Activated naive CD4-positive, alpha-beta T cell treated with Interleukin-2 at 50 U/mL for 16 hours (primary cell): ENCODE data around the gene ANO2.
"Not testable (repeated sequence)": the region's sequence is repeated elsewhere in the genome, so short reads cannot be mapped to it uniquely, and the experiment has no call there.

Experiments
- DNase-seq: peaks from one replicate; pipeline ENCODE4 v3.0.0-alpha.2; 2020

ANO2 gene

DNA sequence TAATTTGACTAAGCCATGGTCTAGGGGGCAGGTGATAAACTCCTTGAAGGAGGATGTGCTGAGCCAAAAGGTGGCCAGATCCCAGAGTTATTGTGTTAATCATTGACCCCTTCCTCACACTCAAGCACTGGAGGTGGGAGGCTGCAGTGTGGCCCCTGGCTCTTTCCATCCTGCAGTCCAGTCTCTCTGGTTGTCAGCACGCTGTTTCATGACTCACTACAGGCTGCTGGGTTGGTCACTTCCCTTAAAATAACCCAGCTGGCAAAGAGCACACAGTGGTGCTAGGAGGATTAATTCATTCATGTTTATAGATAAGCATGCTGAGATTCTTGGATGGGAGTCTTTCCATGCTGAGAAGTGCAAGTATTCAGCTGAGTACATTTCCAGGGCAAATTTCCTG, 228.9 kb downstream of the ANO2 start:
- no peak for DNase-seq

GRCh38 chr12:5715021-5715420, 230.0 kb downstream of the ANO2 start:
- DNase-seq, result no peak

GRCh38 chr12:5713599-5714081, 231.4 kb downstream of the ANO2 start:
- DNase-seq, result no peak

GRCh38 chr12:5710260-5710878, 234.7 kb downstream of the ANO2 start:
- DNase-seq, result no peak

DNA sequence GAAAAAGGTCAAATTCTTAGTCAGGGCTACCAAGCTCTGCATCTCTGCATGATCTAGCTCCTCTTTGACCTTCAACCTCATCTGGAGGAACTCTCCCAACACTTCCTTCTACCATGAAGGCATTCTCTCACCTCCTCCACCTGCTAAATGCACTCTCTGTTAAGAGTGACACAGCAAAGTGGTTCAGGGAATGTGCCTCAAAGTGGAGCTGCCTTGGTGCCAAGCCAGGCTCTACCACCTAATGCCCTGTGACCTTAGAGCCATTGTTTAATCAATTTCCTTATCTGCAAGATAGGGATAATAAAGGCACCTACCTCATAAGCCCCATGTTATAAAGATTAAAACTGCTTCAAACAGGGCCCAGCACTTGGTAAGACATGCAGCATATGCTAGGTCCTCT, 236.7 kb downstream of the ANO2 start:
- no peak for DNase-seq

DNA sequence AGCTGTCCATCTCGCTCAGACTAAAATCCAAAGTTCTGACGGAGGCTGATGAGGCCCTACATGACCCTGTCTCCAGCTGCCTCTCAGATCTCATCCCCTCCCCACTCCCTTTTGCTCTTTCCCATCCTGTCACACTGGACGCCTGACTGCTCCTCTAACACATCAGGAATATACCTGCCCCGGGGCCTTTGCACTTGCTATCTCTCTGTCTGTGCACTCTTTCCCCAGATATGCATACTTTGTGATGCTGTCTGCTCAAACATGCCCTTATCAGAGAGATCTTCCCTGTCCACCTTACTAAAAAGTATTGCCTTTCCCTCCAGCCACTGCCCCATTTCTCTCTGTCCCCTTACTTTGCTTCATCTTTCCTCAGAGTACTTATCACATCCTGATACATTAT, 238.8 kb downstream of the ANO2 start:
- no peak for DNase-seq

DNA sequence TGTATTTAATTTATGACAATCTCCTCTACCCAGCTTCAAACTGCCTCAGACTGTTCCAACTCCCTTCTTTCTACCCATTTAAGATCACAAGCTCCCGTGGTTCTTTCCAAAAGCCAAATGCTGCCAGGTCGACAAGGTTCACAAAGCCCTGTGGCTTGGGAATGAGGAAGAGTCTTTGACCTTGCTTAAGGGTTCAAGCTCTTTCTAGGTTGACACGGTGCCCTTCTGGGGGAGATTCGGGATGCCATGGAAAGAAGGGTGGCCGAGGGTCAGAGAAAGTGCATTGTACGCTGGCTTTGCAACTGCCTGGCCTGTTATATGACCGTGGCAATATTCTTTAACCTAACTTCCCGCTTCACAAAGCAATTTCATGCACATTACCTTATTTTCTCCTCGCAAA, 239.3 kb downstream of the ANO2 start:
- no peak for DNase-seq

DNA sequence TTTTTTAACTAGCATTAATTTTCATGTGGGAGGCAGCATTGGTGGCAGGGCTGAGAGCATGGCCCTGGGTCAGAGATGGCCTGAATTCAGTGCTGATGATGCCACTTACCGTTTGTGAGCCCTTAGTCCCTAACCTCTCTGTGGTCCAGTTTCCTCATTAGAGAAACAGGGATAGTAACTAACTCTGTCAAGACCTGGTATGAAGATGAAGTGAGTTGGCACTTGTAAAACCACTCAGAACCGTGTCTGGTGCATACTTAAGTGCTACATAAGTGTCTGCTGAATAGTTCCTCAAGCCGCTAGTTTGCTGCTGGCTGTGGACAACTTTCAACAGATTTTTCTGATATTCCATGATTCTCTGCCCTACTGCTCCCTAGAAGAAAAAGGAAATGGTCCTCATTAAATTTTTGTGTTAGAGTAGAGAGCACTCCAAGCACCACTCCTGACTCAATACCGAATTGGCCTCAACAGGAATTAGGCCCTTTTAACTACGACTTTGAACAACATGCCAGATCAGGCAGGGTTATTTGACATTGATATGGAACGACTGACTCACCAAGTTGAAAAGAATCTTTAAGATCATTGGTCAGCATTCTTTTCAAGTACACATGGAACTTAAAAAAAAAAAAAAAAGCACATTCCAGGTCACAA, 250.2 kb downstream of the ANO2 start:
- no peak for DNase-seq

DNA sequence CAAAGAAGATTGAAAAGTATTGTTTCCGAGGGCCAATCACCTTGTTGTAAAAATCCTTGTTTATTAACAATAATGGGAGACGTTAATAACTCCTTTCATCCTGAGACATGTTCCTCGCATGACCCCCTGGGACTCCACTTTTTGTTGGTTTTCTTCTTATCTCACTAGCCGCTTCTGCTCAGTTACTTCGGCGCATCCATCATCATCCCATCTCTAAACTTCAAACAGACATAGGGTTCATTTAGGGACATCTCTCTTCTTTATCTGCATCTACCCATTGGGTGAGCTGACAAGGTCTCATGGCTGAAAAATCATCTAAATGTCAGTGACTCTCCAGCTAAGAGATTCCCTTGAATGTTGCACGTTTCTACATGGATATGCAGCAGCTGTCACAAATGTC, 252.2 kb downstream of the ANO2 start:
- no peak for DNase-seq

DNA sequence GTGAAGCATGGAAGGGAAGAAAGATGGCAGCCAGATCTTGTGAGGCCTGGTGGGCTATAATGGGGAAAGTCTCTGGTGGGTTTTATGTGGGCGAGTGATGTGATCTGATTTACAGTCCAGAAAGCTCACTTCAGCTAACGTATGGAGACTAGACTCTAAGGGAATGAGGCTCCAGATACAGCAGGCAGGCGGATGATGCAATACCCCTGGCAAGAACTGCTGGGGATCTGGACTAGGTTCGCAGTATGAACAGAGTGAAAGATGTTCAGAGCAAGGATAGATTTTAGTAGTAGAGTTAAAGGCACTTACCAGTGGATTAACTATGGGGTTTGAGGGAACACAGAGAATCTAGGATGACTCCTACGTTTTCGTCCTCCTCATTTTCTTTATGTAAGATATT, 253.1 kb downstream of the ANO2 start:
- no peak for DNase-seq

DNA sequence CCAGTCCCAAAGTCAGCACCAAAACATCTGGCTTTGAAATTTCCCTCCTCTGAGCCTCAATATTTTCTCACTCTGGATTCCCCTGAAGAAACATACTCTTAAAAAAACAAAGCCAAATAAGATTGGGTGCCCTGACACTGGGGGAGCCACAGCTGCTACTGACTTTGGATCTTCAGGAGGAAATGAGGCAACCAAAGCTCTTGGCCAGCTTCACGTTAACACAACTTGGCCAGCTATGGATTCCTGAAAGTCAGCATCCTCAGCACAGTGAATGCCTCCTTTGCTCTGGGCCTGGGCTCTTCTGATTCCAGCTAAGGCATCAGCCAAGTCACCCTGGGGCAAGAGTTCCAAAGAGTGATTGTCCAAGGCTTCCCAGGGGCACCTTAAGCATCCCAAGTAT, 254.8 kb downstream of the ANO2 start:
- DNase-seq, result no peak

- DNase-seq, result no peak
Measured at GRCh38 chr12:5689773-5690172, 255.3 kb downstream of the ANO2 start.

DNA sequence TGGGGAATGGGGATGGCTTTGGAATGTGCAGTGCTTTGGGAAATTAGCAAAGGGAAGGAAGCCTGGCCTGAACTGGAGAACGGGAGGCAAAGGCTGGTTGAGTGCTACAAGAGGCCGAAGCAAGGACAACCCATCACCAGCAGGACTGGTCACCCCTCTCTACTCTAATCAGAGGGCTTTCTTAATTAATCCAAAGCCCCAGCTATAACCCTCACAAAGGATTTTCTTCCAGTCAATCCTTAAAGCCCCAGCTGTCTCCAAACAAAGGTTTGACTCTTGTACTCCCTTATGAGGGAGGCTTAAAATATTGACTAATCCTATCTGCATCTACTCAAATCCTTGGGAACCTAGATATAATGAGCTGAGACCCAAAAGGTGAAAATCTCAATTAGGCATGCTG, 256.8 kb downstream of the ANO2 start:
- DNase-seq, result no peak

GRCh38 chr12:5685935-5686334, 259.1 kb downstream of the ANO2 start:
- DNase-seq, result no peak

GRCh38 chr12:5684989-5685388, 260.1 kb downstream of the ANO2 start:
- DNase-seq, result no peak

- DNase-seq, result no peak
Measured at GRCh38 chr12:5682581-5682980, 262.5 kb downstream of the ANO2 start.

DNA sequence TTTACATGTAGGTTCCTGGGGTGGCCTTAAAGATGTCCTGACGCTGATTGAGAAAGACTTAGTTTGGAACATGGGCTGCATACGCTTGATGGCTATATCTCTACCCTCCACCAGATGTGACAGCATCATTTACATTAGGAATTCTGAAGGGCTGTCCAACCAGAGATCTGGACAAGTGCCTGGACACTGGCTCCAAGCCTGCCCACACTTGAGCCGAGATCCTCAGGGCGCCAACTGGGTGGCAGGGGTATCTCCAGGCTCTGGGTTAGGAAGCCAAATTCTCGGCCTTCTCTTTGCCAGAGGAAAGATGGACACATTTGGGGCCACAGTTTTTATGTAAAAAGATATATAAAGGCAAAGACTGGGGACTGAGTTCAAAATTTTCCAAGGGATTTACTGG, 266.9 kb downstream of the ANO2 start:
- no peak for DNase-seq

- DNase-seq, result not testable (repeated sequence)
Measured at GRCh38 chr12:5669624-5670023, 275.4 kb downstream of the ANO2 start.

GRCh38 chr12:5665615-5666014, 279.4 kb downstream of the ANO2 start:
- DNase-seq, result no peak

- no peak for DNase-seq
Measured at GRCh38 chr12:5661811-5662210, 283.2 kb downstream of the ANO2 start.

DNA sequence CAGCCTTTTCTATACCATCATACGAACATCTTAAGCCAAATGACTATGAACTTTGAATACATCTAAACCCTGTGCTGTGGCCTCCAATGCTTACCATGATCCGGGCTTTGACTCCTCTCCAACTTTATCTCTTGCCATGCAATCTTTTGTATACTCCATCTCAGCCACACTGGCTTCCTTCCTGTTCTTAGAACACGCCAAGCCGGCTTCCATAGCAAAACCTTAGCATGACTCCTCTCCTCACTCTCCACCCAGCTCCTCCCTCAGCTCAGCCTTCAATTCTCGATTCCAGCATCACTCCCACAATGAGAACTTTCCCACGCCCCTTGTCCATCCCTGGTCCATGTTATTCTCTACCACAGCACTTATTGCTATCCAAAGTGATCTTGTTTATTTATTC, 284.8 kb downstream of the ANO2 start:
- DNase-seq, result no peak

DNA sequence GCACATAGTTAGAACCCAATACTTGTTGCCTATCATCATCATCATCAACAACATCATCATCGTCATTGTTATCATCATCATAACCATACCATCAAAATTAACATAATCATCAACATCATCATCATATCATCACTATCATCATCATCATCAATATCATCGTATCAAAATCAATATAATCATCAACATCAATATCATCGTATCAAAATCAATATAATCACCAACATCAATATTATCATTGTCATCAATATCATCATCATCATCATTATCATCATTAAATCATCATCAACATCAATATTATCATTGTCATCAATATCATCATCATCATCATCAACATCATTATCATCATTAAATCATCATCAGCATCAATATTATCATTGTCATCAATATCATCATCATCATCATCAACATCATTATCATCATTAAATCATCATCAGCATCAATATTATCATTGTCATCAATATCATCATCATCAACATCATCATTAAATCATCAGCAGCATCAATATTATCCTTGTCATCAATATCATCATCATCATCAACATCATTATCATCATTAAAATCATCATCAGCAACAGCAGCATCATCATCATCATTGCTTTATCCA, 286.6 kb downstream of the ANO2 start:
- DNase-seq, result not testable (repeated sequence)

DNA sequence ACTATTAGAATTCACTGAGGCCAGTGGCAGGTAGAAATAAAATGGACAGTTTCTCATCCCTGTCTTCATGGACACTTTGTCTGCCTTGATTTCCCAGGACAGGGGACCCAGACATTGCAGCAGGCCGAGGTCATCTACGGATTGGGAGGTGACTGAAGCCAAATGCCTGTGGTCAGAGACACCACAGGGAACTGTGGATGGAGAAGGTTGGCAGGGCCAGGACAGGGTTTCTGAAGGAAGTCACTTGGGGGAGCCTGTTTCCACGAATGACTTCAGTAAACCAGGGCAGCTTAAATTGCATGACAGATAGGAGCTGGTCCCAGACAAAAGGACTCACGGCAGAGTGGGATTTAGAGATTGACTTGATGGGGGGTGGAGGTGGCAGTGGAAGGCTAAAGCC, 288.2 kb downstream of the ANO2 start:
- no peak for DNase-seq

DNA sequence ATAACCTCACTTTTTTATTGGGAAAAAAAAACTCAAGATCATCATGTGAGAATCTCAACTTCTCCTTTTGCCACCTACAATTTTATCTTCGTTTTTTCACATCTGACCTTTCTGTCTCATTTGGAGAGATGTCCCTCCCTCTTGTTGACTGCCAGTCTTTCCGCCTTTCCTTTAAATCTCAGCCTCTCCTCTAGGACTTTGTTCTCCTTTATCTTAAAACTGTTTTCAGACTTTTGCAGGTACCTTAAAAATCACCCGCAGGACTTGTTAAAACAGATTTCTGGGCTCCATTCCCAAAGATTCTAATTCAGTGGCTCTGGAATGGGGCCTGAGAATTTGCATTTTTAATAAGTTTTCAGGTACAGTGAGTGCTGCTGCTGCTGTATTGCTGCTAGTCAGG, 289.9 kb downstream of the ANO2 start:
- no peak for DNase-seq

DNA sequence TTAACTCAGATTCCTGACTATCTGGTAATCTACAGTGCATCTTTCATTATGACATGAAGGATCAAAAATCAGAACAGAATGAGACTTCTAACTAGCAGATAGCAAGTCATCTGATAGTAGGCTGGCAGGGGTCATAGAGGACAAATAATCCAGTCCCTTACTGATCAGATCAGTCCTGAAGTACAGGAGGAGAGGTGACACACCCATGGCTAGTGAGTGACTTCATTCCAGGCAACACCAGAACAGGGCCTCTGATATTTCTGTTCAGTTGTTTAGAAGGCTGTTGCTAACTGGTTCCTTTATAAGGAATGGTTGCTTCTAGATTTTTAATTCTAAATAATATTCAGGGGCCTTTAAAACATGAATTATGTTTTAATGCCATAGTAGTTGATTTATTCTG, 291.0 kb downstream of the ANO2 start:
- DNase-seq, result no peak
